Upper lobe of left lung (tissue), 6 donors: ENCODE measurements around the gene PCDH18. TPM values are rescaled to one million over a fixed set of nuclear protein-coding genes. Genes with fewer than 3 reads are reported as not detected.
"Not testable (repeated sequence)": the region's sequence is repeated elsewhere in the genome, so short reads cannot be mapped to it uniquely, and the experiment has no call there.

Experiments used
- ATAC-seq, 2 donors: fragments of 200-7000 bp; cut with Tn5 transposase; one replicate each; pipeline ENCODE4 v1.9.1; 2022; ENCODE audit warnings: mild to moderate bottlenecking in 2 of 2, moderate library complexity in 2 of 2; ENCODE audit not compliant: low FRiP score in 2 of 2
- DNase-seq, 2 donors: peaks; one replicate each; pipeline ENCODE4 v3.0.0-alpha.2; 2019 to 2020
- H3K27ac ChIP-seq, 4 donors: fragments of 200-600 bp; sonication (generic); one replicate each; pipeline ENCODE4 v1.5.1; 2016 to 2019
- H3K27me3 ChIP-seq, 4 donors: fragments of 200-600 bp; sonication (generic); one replicate each; pipeline ENCODE4 v1.5.1; 2017 to 2019
- H3K36me3 ChIP-seq, 4 donors: fragments of 200-600 bp; sonication (generic); one replicate each; pipeline ENCODE4 v1.5.1; 2016 to 2019
- H3K4me1 ChIP-seq, 4 donors: fragments of 200-600 bp; sonication (generic); one replicate each; pipeline ENCODE4 v1.5.1; 2018 to 2019
- H3K4me3 ChIP-seq, 4 donors: fragments of 200-600 bp; sonication (generic); one replicate each; pipeline ENCODE4 v1.5.1; 2017 to 2019; ENCODE audit warnings: mild to moderate bottlenecking in 2 of 4, moderate library complexity in 1 of 4
- H3K9me3 ChIP-seq, 4 donors: fragments of 200-600 bp; sonication (generic); one replicate each; pipeline ENCODE4 v1.5.1; 2018 to 2019
- CTCF ChIP-seq, 6 experiments: fragments of 450-650 bp in 4 of 6; fragments of 200-600 bp in 2 of 6; sonication (generic) in 2 of 6; IDR thresholded peaks; one replicate each; pipeline ENCODE4 v1.5.1; 2016 to 2019; ENCODE audit warnings: antibody characterized with exemption in 6 of 6
- EP300 ChIP-seq, 4 donors: sonication (generic); formaldehyde crosslinking; IDR thresholded peaks; one replicate each; pipeline ENCODE4 v1.5.1; 2017; ENCODE audit warnings: antibody characterized with exemption in 4 of 4, control low read depth in 2 of 4
- POLR2A ChIP-seq, 4 donors: fragments of 450-650 bp; IDR thresholded peaks; one replicate each; pipeline ENCODE4 v1.5.1; 2016 to 2017; ENCODE audit warnings: antibody characterized with exemption in 4 of 4, mild to moderate bottlenecking in 2 of 4
- POLR2AphosphoS5 ChIP-seq, 2 donors: sonication (generic); formaldehyde crosslinking; IDR thresholded peaks; one replicate each; pipeline ENCODE4 v1.5.1; 2017; ENCODE audit warnings: antibody characterized with exemption in 2 of 2
- whole genome bisulfite sequencing, 2 donors: methylation state at CpG; one replicate each; pipeline ENCODE4 v1.1.5; 2017 to 2018; 5-methylcytosine and 5-hydroxymethylcytosine counted together
- total RNA-seq, 6 donors: library from RNA; depleted of rRNA in 4 of 6; stranded (reverse); fragments of >200 nt in 4 of 6; gene quantifications; one replicate each; pipeline versions ENCODE4 v1.1.0 to v1.2.1, GENCODE V29; 2016 to 2021
- donor health status: DM: no; HTN: no; CAD: no; lungs with moderate emphysema.
- donor health status: DM: no; HTN: yes; CAD: no; lungs with severe emphysema.

Gene PCDH18
- total RNA-seq, 6 donors from 2014 or later: 3.9 to 12.1 (median 4.5) TPM

DNA sequence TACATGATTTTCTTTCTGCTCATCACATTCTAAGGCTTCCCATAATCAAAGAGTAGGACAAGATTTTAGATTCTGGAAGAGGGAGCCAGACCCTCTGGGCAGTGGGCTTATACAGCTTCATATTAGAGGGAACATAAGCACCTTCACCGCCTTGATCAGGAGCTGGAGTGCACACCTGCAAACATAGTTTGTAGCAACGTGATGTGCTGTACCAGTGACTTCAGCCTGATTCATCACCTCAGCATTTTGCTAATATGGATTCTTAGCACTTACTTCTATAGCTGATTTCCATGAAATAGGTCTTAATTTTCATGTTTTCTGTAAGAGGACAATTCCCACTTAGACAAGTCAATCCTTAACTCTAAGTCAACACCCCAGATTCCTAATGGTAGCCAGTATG, 36.7 kb downstream of the PCDH18 start:
- DNase-seq: no peak
- Histone ChIP-seq H3K9me3 (no peaks in the 10 kb centered on the region), H3K4me1 (no peaks in the 10 kb centered on the region), H3K27me3 (no peaks in the 10 kb centered on the region), H3K4me3 (no peak overlapping the region), H3K36me3 (no peaks in the 10 kb centered on the region), H3K27ac (no peak overlapping the region)
- 87 to 100% methylated on average over 2 of the region's 2 CpGs for WGBS, 2 donors
- ATAC-seq: no peak
- TF ChIP-seq EP300 (IDR thresholded peaks at IDR 0.05) (no peak), POLR2A (IDR thresholded peaks at IDR 0.05) (no peak), POLR2AphosphoS5 (IDR thresholded peaks at IDR 0.05) (no peak), CTCF (IDR thresholded peaks at IDR 0.05) (no peak)

DNA sequence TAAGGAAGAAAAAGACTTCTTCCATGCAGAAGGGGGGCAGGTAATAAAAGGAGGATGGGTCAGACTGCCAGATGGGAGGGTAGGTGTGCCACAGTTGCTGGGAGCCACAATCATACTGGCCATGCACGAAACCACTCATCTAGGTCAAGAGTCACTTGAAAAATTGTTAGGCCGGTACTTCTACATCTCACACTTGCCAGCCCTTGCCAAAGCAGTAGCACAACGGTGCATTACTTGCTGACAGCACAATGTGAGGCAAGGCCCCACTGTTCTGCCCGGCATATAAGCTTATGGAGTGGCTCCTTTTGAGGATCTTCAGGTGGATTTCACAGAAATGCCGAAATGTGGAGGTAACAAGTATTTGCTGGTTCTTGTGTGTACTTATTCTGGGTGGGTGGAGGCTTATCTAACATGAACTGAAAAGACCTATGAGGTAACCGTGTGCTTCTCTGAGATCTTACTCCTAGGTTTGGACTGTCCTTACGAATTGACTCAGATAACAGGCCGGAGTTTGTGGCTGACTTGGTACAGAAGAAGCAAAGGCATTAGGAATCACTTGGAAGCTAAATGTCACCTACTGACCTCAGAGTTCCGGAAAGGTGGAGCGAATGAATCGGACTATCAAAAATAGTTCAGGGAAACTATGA, 48.9 kb downstream of the PCDH18 start:
- not testable (repeated sequence) for ATAC-seq, H3K4me1 ChIP-seq, H3K9me3 ChIP-seq, H3K27me3 ChIP-seq, H3K4me3 ChIP-seq, H3K36me3 ChIP-seq
- TF ChIP-seq EP300 (IDR thresholded peaks at IDR 0.05) (peak in 1 of 4 donors; percentile 16), POLR2AphosphoS5 (IDR thresholded peaks at IDR 0.05) (peak; percentile 12 to 15)
- peak overlapping the region in 2 of 4 donors; percentile 11 to 35 for H3K27ac ChIP-seq
- 48 to 63% methylated on average over 11 of the region's 11 CpGs for WGBS, 2 donors
- DNase-seq: peak in 1 of 2 donors; percentile 83

- H3K9me3 ChIP-seq, H3K4me3 ChIP-seq, H3K4me1 ChIP-seq, H3K36me3 ChIP-seq, H3K27ac ChIP-seq, H3K27me3 ChIP-seq, DNase-seq, ATAC-seq: not testable (repeated sequence)
- WGBS, 2 donors: 88 to 91% methylated on average over 5 of the region's 5 CpGs
Measured at GRCh38 chr4:137479657-137480056, 52.6 kb downstream of the PCDH18 start.

GRCh38 chr4:137476345-137476744, 55.9 kb downstream of the PCDH18 start:
- Histone ChIP-seq H3K36me3 (no peaks in the 10 kb centered on the region), H3K9me3 (peaks cover 0 to 5% (median 0%) of the 10 kb centered on the region in 4 donors), H3K4me3 (no peak overlapping the region), H3K27ac (no peak overlapping the region), H3K27me3 (no peaks in the 10 kb centered on the region), H3K4me1 (no peaks in the 10 kb centered on the region)
- 83 to 84% methylated on average over 4 of the region's 4 CpGs for WGBS, 2 donors
- no peak for DNase-seq
- no peak for ATAC-seq
- TF ChIP-seq CTCF (IDR thresholded peaks at IDR 0.05) (no peak), POLR2A (IDR thresholded peaks at IDR 0.05) (no peak), EP300 (IDR thresholded peaks at IDR 0.05) (no peak)

GRCh38 chr4:137474711-137475301, 57.5 kb downstream of the PCDH18 start:
- Histone ChIP-seq H3K4me1 (no peaks in the 10 kb centered on the region), H3K4me3 (no peak overlapping the region), H3K9me3 (peaks cover 0 to 5% (median 0%) of the 10 kb centered on the region in 4 donors), H3K27ac (no peak overlapping the region), H3K36me3 (no peaks in the 10 kb centered on the region), H3K27me3 (no peaks in the 10 kb centered on the region)
- WGBS, 2 donors: 18 to 21% methylated on average over 1 of the region's 1 CpG
- ATAC-seq (no peak), DNase-seq (no peak)
- TF ChIP-seq POLR2A (IDR thresholded peaks at IDR 0.05): no peak
- TF ChIP-seq POLR2AphosphoS5 (IDR thresholded peaks at IDR 0.05): no peak
- TF ChIP-seq EP300 (IDR thresholded peaks at IDR 0.05): no peak
- no peak for TF ChIP-seq CTCF (IDR thresholded peaks at IDR 0.05)

GRCh38 chr4:137471895-137472294, 60.4 kb downstream of the PCDH18 start:
- 70 to 92% methylated on average over 2 of the region's 2 CpGs for WGBS, 2 donors
- Histone ChIP-seq H3K4me3 (no peak overlapping the region), H3K36me3 (no peaks in the 10 kb centered on the region)

More at GRCh38 chr4:137471895-137472294, 60.4 kb downstream of the PCDH18 start:
- Histone ChIP-seq H3K9me3 (peaks cover 0 to 8% (median 2%) of the 10 kb centered on the region in 4 donors), H3K27ac (no peak overlapping the region), H3K27me3 (no peaks in the 10 kb centered on the region), H3K4me1 (no peaks in the 10 kb centered on the region)
- DNase-seq (no peak), ATAC-seq (no peak)
- TF ChIP-seq POLR2AphosphoS5 (IDR thresholded peaks at IDR 0.05) (no peak), EP300 (IDR thresholded peaks at IDR 0.05) (no peak), POLR2A (IDR thresholded peaks at IDR 0.05) (no peak), CTCF (IDR thresholded peaks at IDR 0.05) (no peak)
